GM13977 (cell line): Measurements from ENCODE around the gene TCFL5.

Experiments used
- DNase-seq: peaks from one replicate; pipeline ENCODE4 v3.0.0; 2012; ENCODE audit warnings: low spot score
- CTCF ChIP-seq: IDR thresholded peaks from 2 replicates; pipeline ENCODE4 v1.5.1; 2012; ENCODE audit warnings: mild to moderate bottlenecking, control low read depth; ENCODE audit not compliant: insufficient read depth; ENCODE audit errors: extremely low read depth, missing control alignments
- in situ Hi-C: fragments of 300-500 bp; cut with MboI; formaldehyde crosslinking; loops from one replicate; pipeline ENCODE4 v1.12.0; 2022; ENCODE audit warnings: low sequenced_read_pairs, low pct_unique_long_range_greater_than_20kb, mixed read lengths, inconsistent platforms; ENCODE audit not compliant: unreplicated experiment

TCFL5 gene

GRCh38 chr20:62815066-62815991 lies 46.3 kb downstream of the TCFL5 start:
- no peak for TF ChIP-seq CTCF
- in situ Hi-C loops: no loop called here

GRCh38 chr20:62814709-62815065 lies 46.9 kb downstream of the TCFL5 start:
- in situ Hi-C loops: no loop called here
- TF ChIP-seq CTCF: no peak
- DNase-seq: no peak

More at GRCh38 chr20:62815066-62815991, 46.3 kb downstream of the TCFL5 start:
- DNase-seq: no peak

- TF ChIP-seq CTCF: no peak
- no peak for DNase-seq
- in situ Hi-C loops: no loop called here
Measured at GRCh38 chr20:62814060-62814708, 47.4 kb downstream of the TCFL5 start.

GRCh38 chr20:62813588-62813987 lies 48.0 kb downstream of the TCFL5 start:
- no peak for DNase-seq
- no peak for TF ChIP-seq CTCF
- in situ Hi-C loops: no loop called here

GRCh38 chr20:62812907-62813200 lies 48.8 kb downstream of the TCFL5 start:
- no peak for DNase-seq
- in situ Hi-C loops: no loop called here
- TF ChIP-seq CTCF: no peak

GRCh38 chr20:62812181-62812906 lies 49.3 kb downstream of the TCFL5 start:
- no peak for TF ChIP-seq CTCF
- in situ Hi-C loops: no loop called here
- DNase-seq: no peak
